GM12872 (cell line): ENCODE measurements around the gene PEX26.

ENCODE experiments used
- CTCF ChIP-seq: IDR thresholded peaks from 3 replicates; pipeline ENCODE4 v1.5.1; 2011; ENCODE audit warnings: low read depth, mild to moderate bottlenecking, low read length, moderate library complexity; ENCODE audit not compliant: insufficient read depth

The PEX26 gene

GRCh38 chr22:18136563-18137320 is 59.0 kb downstream of the PEX26 start:
- no peak for TF ChIP-seq CTCF

- TF ChIP-seq CTCF, result no peak
Measured at GRCh38 chr22:18144105-18144504, 66.3 kb downstream of the PEX26 start.

DNA sequence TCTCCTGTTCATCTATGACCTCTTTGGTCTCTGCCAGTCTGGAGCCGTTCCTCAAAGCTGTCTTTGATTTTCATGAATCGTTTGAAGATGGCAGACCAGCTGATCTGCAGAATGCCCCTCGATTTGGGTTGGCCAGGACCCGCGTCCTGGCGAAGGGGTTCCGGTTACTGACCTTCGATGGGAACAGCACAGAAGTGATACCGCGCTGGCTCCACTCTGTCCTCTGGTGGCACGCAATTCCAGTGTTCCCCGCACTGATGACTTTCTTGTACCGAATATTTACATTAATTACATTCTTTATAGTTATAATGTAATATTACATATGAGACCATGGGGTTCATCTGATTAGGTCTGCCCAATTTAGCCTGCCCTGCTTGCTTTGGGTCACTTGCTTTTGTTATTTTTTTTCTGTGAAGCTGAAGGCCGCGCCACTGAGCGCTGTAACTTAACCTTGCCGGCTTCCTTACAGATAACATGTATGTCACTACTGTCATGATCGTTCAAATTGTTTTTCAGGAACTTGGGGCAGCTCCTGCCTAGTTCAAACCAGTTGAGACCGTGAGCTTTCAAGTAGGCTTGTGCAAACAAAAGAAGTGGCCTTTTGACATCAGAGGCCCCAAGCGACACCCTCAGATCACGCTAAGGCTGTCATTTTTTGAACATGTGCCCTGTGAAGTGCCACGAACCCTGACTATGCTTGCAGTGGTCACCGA is 68.0 kb downstream of the PEX26 start:
- no peak for TF ChIP-seq CTCF

DNA sequence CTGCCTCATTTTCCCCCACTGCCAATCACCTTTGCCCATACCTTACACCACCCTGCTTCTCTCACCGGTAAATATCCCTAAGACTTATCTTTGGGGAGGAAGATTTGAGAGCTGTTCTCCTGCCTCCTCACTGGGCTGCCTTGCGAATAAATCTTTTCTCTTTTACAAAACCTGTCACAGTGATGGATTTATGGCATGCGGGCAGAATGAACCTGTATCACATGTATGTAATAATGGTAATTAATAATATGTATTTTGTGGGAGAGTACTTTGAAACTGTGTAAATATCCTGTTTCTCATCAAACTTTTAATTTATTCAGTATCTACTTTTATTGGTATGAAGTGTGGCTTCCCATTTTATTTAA is 68.6 kb downstream of the PEX26 start:
- TF ChIP-seq CTCF, result no peak

- TF ChIP-seq CTCF, result no peak
Measured at GRCh38 chr22:18147791-18148190, 70.0 kb downstream of the PEX26 start.

DNA sequence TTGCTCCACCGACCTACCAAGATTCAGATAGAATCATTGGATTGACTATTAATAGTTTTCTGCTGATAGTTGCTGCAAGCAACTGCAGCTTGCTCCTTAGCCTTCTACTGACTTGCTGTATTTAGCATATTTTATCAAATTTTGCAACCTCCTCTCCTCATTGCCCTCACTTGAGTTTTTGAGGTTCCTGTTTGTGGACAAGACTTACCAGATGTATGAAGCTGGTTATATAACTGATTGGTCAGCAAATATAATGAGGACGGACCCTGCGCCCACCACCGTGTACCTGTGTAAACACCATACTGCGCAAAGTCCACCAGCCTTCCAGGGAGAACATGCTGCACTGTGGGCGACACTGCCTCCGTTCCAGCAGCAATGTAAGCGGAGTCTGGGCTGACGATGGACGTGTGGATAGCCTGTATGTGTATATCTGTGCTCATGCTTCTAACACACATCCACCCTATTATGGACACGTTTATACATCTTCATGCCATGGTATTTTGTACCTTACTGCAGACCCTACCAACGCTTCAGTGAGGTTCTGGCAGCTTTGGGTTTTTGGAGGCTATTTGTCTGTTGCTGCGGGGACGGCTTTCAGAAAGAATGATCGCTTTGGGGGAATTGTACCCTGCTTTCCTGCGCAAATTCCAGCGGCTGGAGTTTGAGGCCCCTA is 70.6 kb downstream of the PEX26 start:
- no peak for TF ChIP-seq CTCF

DNA sequence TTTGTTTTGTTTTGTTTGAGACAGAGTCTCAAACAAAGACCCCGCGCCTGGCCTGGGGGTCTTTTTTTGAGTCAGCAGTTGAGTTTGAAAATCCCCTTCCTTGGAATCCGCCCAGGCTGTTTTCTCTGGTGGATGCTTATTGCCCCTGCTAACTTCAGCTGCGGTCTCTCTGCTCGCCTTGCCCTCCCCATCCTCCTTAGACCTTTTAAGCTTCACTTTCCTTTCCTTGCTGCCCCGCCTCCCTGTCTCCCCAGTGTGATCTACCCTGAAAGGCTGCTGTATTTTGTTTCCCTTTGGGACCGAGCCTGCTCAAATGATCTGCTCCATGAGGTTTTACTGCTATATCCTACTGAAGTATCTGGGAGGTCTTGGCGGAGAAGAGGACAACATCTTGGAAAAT is 74.7 kb downstream of the PEX26 start:
- no peak for TF ChIP-seq CTCF
